Testis (tissue), 2 donors: Measurements from ENCODE around the gene CTU1.

Experiments used
- CTCF ChIP-seq, 3 experiments: fragments of 450-650 bp in 2 of 3; fragments of 200-600 bp in 1 of 3; sonication (generic) in 1 of 3; IDR thresholded peaks; one replicate each; pipeline ENCODE4 v1.5.1; 2016 to 2019; ENCODE audit warnings: antibody characterized with exemption in 3 of 3, mild to moderate bottlenecking in 2 of 3, moderate library complexity in 1 of 3
- POLR2A ChIP-seq: fragments of 450-650 bp; IDR thresholded peaks from one replicate; pipeline ENCODE4 v1.6.1; 2017; ENCODE audit warnings: antibody characterized with exemption, mild to moderate bottlenecking, moderate library complexity

- TF ChIP-seq CTCF (IDR thresholded peaks at IDR 0.05) (no peak), POLR2A (no peak)
Measured at GRCh38 chr19:51089786-51090185, 18.4 kb downstream of the CTU1 start.
